ENCODE data around the gene HMGXB3.

The HMGXB3 gene

DNA sequence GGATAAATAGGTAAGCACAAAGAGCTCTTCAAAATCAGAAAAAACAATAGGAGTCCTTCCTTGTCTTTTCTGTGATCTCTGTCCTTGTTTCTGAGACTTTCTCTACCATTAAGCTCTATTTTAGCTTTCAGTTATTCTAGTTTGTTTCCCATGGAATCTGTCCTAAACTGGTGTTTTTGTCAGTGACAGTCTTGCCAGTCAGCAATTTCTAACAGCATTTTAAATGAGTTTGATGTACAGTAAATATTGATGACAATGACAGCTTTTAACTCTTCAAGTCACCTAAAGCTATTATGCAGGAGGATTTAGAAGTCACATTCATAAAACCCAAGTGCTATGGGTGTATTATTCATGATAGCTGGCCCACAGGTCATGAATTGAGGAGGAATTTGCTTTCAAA, 18.0 kb upstream of the HMGXB3 start:
- DNase-seq: no peak

DNA sequence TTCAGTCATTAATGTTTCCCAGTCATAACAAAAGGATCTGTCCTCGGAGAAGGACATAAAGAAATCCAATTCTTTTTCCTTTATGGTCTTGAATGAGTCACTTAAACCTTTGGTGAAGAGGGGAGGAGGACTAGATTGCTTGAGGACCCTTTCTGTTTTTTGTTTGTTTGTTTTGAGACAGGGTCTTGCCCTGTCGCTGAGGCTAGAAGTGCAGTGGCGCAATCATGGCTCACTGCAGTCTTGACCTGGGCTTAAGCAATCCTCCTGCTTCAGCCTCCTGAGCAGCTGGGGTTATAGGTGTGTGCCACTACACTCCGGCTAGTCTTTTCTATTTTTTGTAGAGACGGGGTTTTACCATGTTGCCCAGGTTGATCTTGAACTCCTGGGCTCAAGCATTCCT, 12.4 kb upstream of the HMGXB3 start:
- DNase-seq: no peak

DNA sequence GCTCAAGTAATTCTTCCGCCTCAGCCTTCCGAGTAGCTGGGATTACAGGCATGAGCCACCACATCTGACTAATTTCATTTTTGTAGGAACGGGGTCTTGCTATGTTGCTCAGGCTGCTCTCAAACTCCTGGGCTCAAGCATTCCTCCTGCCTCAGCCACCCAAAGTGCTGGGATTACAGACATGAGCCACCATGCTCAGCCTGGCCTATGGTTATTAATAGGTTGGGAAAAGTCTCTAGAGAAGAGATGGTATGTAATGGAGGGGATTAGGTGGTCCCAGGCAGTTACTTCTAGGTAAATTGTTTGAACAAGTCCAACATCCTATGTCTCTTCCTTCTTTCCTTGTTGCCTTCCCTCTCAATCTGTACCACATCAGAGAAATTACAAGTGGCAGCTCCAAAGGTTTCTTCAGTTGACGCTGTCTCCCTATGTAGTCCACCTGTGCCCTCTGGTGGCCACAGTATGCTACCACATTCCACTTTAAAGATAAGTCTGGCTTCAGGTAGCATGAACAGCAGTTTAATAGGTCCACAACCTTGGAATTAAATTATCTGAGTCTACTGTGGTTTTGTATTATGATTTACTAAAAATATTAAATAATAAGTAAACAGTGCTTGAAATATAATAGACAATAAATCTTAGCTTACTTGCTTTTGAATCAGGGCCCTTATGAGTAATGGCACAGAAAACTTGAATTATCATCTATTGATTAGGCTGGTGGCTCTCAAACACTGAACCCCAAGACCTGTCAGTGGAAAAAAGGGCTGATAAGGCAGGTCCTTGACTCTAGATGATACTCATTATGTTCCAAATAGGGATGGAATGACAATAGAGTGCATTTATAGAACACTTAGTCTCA, 9.8 kb upstream of the HMGXB3 start:
- DNase-seq: peak; percentile 68 to 72

DNA sequence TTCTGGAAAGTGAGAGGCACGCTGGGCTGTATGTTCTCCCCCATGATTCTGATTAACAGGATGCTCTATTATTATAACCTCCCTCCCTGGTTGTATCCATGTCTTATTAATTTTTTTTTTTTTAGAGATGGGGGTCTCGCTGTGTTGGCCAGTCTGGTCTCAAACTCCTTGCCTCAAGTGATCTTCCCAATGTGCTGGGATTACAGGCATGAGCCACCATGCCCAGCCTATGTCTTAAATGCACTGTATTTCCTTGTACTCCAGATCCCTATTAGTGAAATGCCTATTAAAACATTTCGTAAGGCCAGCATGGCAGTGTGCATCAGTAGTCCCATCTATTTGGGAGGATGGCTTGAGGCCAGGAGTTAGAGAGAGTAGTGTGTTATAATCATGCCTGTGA, 7.1 kb upstream of the HMGXB3 start:
- DNase-seq: no peak

DNA sequence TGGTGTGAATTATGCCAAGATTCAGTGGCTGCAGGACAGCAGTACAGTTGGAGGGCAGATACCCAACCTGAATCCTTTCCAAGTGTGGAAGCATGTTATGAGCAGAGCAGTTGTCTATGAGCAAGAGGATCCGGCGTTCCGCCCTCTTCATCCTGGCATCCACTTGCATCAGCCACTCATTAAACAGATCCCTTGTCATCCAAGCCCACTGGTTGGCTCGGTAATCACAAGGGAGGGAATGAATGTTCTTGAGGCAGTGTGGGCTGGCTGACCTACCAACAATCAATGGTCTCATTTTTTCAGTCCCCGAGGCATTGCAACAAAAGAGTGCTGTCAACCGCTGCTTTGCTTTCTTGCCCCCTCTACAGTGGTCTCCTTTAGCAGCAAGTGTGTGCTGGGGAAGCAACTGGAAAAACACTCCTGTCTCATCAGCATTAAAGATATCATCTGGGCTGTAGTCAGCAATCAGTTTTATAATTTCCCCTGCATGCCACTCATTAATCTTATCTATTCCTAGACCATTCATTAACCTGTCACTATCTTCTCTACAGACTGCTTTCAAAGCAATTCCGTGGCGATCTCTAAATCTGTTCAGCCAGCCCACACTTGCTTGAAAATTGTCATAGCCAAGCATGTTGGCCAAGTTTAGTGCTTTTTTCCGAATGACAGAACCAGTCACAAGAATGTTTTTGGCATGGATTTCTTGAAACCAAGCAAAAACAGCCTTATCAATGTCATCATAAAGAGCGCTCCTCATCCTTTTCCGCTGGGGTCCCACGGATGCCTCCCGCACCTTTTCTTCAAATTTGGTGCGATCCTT, 4.9 kb upstream of the HMGXB3 start:
- no peak for DNase-seq

DNA sequence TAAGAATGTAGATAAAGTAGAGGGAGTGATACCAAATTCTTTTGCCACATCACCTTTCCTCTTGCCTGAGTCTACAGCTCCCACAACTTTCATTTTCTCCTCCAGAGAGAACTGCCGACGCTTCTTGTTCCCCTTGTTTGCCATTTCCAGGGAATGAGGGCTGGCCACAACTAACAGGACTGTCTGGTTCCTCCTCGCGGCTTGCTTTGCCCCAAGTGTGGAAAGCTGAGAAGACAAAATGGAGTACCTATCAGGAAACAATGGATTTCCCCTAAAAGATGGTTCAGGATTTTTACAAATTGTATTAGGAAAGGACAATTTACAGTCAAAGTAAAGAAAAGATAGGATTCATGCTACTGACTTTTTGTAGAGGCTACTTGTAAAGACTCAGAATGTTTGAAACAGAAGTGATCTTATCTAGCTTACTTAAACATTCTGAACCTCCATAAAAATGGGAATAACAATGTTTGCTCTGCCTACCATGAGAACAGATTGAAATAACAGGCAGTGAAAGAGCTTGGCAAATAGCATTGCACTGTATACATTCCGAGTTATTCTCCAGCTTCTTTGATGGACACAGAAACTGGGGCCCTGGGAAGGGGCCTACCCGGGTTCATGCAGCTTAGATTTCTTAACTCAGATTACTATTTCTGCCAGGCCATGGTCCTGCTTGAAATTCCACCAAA, 4.2 kb upstream of the HMGXB3 start:
- DNase-seq: no peak

DNA sequence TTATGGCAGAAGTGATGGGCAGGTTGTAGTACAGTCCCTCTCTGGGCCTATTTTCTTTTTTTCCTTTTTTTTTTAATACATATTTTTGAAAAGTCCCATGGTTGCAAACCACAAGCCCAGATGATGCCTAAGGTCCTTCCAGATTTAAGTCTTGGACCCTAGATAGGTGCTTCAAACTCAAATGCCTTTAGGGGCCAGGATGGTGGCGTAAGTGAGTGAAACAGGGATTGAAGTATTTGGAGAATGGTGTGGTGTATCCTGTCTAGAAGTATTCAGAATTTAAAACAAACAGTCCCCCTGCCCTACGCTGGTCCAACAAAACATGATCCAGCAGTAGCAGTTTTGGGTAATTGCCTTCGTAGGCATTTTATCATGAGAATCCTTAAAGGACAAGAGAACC, 2.3 kb upstream of the HMGXB3 start:
- DNase-seq: no peak

DNA sequence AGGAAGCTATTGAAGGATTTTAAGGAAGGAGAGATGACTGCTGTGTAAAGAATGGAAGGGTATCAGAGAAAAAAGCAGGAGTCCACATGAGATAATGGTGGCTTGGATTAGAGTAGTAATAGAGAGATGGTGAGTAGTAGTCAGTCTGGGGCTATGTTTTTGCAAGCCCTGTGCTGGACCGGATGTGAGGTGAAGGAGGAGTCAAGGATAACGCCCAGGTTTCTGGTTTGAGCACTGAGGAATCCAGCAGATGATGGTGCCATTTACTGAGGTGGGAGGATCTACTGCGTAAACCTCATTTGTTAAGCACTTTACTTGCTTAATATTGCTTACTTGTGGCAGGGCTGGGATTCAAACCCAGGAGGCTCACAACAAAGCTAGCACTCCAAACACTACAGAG, 1.2 kb upstream of the HMGXB3 start:
- DNase-seq: no peak

DNA sequence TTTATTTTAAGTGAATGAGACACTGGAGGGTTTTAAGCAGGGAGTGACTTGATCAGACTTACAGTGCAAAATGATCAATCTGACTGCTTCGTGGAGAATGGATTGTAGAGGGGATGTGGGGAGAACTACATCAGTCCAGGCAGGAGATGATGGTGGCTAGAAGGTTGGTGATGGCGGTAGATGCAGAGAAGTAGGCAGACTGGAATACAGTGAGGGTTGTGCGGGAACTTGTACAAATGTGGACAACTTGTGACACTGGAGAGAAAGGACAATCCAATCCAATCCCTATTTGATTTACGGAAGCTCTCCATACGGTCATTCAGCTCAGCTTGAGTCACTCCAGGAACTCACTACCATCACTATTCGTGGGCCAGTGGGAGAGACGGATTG, 678 bp upstream of the HMGXB3 start:
- DNase-seq: no peak

DNA sequence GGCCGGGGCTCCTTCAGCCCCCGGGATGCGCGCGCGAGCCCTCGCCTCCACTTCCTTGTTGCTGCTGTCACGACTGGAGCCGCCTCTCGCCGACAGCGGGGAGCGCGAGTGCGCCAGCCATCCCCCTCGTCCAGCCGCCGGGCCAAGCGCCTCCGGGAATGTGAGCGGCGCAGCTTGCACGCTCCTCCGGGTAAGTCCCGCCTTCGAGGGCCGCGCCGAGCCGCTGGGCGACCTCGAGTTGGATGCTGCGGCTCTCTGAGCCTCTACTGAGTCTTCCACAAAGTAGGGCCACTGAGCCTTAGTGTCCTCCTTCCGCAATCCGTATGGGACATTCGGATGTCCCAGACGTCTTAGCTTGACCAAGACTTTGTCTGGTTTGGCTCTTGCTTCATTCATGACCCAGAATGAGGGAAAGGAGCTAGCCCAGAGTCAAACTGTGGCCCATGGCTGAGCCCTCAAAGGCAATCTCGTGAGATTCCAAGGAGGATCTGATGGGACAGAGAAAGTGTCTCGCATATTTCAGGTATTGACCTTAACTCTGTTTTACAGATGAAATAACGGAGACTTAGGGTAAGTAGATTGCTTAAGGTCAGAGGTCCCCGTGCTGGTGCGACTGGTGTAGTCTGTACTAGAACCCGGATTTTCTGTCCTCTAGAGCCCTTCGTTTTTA, 586 bp downstream of the HMGXB3 start:
- DNase-seq: peak; percentile 45 to 52

DNA sequence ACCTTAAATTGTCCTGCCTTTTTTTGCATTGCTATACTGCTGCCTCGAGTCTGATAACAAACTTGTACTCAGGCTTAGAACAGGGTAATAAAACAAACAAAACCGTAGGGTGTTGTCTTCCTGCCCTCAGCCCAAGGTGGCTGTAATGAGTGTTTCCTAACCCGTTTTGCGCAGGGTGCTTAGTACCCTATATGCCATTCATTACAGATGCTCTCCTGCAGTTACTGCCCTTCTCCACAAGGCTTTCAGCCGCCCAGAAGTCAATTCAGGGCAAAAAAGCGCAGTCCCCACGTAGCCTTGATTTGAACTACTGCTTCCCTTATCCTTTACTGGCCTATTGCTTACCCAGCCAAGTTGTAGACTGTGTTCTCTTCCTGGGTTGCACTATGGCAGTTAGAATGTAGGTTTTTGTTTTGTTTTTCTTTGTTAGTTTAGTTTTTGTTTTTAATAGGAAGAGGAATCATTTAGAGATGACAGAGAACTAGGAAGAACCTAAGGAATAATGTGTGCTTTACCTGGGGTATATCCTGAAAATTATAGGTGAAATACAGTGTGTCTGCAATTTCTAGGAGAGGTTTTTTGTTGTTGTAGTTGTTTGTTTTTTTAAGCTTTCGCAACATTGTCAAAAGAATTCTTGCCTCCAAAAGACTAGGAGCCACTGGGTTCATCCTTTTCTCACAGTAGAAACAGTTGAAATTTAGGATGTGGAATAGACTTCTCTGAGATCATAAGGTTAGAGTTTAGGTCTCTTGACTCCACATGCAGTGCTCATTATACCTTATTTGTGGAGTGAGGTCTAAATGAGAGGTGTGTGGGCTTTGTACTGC, 1.3 kb downstream of the HMGXB3 start:
- DNase-seq: peak; percentile 50 to 67

DNA sequence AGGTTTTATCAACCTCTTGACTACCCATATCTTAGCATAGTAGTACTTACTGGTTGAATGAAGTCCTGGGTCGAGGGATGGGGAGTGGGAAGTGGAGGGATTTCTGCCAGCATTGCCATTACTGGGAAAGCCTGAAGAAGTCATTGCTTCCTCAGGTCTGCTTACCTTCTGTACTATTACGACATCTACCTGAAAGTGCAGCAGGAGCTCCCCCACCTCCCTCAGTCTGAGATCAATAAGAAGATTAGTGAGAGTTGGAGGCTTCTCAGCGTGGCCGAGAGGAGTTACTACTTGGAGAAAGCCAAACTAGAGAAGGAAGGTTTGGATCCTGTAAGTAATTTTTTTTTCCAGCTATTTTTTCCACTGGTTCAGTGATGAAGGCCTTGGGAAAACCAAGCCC, 5.8 kb downstream of the HMGXB3 start:
- DNase-seq: no peak

DNA sequence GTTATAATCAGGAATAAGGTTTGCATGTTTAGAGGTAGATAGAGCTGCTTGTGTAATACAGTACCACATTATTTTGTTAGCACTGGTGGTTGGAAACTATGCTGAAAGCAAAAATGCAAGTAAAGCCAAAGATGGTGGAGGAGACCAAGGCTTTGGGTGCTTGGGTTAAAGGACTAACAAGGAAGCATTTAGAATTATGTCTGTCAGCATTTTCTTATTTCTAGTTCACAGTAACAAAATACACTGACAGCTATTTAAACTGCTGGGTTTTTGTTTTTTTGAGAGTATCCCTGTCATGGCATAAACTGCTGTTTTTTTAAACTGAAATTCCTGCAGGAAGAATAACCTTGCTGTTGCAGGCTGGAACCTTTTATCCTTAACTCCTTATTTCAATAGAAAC, 6.5 kb downstream of the HMGXB3 start:
- DNase-seq: no peak

DNA sequence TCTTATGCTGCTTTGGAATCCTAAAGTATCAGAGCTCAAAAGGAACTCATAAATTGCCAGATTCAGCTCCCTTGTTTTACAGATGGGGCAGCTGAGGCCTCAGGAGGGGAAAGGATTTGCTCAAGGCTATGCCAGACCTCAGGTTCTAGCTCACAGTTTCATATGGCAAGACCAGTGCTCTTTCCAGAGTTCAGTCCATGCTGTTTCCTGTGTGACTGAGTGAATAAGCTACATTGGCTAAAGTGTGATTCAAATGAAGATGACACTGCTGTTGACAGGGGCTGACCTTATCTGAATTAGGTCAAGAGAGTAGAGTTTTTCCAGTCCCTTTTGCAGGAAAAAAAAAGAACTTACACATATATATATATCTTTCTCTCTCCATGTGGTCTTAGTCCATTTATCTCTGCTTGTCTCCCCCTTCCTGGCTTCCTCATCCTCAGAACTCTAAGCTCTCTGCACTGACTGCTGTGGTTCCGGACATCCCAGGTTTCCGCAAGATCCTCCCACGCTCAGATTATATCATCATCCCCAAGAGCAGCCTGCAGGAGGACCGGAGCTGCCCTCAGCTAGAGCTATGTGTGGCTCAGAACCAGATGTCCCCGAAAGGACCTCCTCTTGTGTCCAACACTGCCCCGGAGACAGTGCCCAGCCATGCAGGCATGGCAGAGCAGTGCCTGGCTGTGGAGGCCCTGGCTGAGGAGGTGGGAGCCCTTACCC, 9.3 kb downstream of the HMGXB3 start:
- no peak for DNase-seq

DNA sequence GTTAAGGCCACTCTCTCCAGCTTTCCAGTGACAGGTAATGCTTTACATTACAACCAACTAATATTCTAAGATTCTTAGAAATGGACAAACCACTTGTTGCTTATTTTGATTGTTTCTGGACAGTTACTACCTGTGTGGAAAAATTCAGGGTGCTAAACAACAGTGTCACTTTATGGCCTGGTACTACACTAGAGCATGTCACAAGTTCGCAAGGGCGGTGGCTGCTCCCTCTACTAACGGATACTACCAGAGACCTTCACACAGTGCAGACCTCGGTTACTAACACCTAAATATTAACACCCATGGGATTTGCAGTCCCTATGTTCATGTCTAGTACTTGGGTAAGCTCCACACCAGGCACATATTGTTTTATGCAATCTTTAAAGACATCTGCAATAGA, 13.4 kb downstream of the HMGXB3 start:
- no peak for DNase-seq

DNA sequence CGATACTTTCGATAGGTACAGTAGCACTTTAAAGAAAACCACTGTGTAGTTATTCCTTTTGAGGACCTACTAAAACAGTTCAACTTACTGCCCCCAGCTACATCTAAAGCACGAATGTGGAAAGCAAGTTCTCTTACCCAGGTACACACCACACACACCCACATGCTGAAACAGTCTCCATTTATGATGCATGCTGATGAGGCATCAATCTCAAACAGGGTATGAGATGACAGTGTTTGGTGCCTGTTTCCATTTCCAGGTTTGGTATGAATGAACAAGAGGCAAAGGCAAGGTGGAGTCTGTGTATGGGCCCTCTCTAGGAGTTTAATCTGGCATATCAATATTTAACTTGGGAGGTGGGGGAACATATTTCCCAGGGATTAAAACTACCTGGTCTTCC, 13.9 kb downstream of the HMGXB3 start:
- peak in 1 of 2 experiments; percentile 7 for DNase-seq

DNA sequence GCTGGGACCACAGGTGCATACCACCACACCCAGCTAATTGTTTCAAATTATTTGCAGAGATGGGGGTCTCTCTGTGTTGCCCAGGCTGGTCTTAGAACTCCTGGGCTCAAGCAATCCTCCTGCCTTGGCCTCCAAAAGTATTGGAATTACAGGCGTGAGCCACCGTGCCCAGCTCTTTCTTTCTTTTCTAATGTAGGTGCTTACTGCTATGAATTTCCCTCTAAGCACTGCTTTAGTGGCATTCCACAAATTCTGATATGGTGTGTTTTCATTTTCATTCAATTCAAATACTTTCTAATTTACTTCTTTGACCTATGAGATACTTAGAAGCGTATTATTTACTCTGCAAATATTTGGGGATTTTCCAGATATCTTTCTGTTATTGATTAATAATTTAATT, 14.9 kb downstream of the HMGXB3 start:
- no peak for DNase-seq

DNA sequence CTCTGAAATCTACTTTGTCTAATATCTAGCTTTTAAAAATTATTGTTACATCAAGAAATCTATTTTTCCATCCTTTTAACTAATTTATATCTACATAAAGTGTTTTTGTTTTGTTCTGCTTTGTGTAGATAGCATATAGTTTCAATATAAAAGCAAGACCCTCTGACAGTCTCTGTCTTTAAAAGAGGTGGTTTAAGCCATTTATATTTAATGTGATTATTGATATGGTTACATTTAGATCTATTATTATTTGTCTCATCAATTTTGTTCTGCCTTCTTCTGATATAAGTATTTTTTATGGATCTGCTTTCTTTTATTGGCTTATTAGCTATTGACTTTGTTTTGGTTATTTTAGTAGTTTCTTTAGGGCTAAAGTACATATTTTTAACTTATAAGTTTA, 16.0 kb downstream of the HMGXB3 start:
- DNase-seq: no peak

DNA sequence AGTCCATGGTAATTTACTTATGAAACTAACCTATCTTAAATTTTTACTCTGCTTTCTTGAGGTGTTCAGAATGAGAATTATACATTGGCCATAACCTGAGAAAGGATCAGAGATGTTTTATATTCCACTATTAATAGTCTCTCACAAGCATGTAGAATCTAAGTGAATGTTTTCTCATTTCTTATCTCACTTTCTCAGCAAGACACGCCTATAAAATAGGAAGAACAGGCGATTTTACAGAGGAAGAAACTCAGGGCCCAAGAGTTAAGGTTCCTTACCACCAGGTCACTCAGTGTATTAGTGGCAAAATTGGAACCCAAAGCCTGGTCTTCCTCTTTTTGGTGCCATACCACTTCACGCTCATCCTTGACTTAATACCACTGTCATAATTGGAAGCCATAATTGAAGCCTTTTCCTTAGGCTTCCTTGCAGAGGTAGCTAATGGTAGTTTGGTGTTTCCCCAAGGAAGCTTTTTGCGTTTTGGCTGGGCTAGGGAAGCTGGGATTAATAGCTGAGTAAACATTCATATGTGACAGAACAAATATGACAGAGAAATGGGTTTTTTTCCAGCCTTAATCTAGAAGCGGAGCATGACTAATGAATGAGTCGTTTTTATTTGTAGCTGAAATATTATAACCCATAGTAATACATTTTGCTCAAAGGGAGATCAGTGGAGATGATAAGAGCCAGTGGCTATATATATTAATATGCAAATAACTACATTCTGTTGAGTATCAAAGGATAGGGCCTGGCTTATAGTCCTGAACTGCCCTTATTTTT, 16.9 kb downstream of the HMGXB3 start:
- no peak for DNase-seq

DNA sequence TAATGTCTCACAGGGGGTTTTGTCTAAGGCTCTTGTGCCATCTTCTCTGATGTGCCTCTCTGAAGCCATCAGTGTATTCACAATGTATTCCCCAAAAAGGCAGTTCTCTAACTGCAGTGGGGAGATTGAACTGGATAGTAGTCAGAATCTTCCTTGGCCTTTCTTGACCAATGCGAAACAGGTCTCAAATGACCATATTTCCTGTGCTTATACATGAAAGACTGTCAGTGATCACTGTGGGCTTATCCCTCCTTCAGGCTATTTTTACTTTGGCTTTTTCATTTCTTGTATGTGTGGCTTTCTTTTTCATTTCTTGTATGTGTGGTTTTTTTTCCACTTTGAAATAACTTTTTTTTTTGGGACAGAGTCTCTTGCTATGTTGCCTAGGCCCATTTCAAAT, 19.7 kb downstream of the HMGXB3 start:
- no peak for DNase-seq
